HG02798 (cell line): ENCODE results near the gene PRDM16.

Experiments
- ATAC-seq: cut with Tn5 transposase; IDR thresholded peaks from one replicate; pipeline ENCODE4 v1.9.1; 2021; ENCODE audit warnings: mild to moderate bottlenecking; ENCODE audit not compliant: unreplicated experiment, poor library complexity

The PRDM16 gene

GRCh38 chr1:3261969-3262579 is 193.1 kb downstream of the PRDM16 start:
- ATAC-seq: no peak

- ATAC-seq: no peak
These were observed 193.8 kb downstream of the PRDM16 start for GRCh38 chr1:3262681-3263286.

GRCh38 chr1:3263790-3264189 is 194.8 kb downstream of the PRDM16 start:
- no peak for ATAC-seq

GRCh38 chr1:3264456-3264855 is 195.5 kb downstream of the PRDM16 start:
- no peak for ATAC-seq

- ATAC-seq: no peak
These were observed 197.1 kb downstream of the PRDM16 start for GRCh38 chr1:3265835-3266805.

- ATAC-seq: no peak
These were observed 198.0 kb downstream of the PRDM16 start for GRCh38 chr1:3266870-3267549.

- ATAC-seq: no peak
These were observed 198.7 kb downstream of the PRDM16 start for GRCh38 chr1:3267550-3268270.

GRCh38 chr1:3268281-3268680 is 199.3 kb downstream of the PRDM16 start:
- ATAC-seq: no peak

- no peak for ATAC-seq
These were observed 201.6 kb downstream of the PRDM16 start for GRCh38 chr1:3270403-3271245.

GRCh38 chr1:3271866-3272265 is 202.9 kb downstream of the PRDM16 start:
- ATAC-seq: no peak

- ATAC-seq: no peak
These were observed 203.5 kb downstream of the PRDM16 start for GRCh38 chr1:3272321-3273045.

GRCh38 chr1:3273447-3273846 is 204.4 kb downstream of the PRDM16 start:
- no peak for ATAC-seq

- ATAC-seq: no peak
These were observed 206.0 kb downstream of the PRDM16 start for GRCh38 chr1:3274972-3275371.

GRCh38 chr1:3275471-3276340 is 206.7 kb downstream of the PRDM16 start:
- no peak for ATAC-seq

GRCh38 chr1:3276341-3276800 is 207.4 kb downstream of the PRDM16 start:
- ATAC-seq: no peak

GRCh38 chr1:3277011-3277471 is 208.0 kb downstream of the PRDM16 start:
- no peak for ATAC-seq

GRCh38 chr1:3277623-3278022 is 208.6 kb downstream of the PRDM16 start:
- no peak for ATAC-seq
